ENCODE results near the gene NLGN1.

DNA sequence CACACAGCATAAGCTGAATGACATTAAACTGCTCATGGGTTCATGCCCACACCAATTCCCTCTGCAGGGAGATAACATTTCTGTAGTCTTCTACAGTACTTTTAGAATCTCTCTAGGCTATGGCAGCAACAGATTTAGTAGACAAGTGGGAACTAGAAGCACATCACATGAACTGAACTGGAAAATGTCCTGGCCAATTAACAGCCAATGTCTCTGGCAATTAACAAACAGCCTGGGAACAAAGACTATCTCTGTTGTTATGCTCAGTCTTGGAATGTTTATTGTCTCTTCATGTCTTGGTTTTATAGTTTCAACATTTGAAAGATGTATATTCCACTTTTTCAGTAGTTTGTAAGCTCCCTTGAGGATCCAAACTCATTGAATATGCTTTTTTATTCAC lies 938.4 kb downstream of the NLGN1 start:
- TF ChIP-seq MYC (IDR thresholded peaks at IDR 0.05; ENCODE audit: borderline replicate concordance, low read length) (no peak), CTCF (IDR thresholded peaks at IDR 0.05) (no peak), KDM1A (IDR thresholded peaks at IDR 0.05; ENCODE audit: low read depth) (no peak), EP300 (IDR thresholded peaks at IDR 0.05) (no peak), CBX8 (IDR thresholded peaks at IDR 0.05) (no peak), JUNB (IDR thresholded peaks at IDR 0.05) (no peak)
- TF ChIP-seq, protein P1, sequence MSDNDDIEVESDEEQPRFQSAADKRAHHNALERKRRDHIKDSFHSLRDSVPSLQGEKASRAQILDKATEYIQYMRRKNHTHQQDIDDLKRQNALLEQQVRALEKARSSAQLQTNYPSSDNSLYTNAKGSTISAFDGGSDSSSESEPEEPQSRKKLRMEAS (IDR thresholded peaks at IDR 0.05) = no peak
